DND-41 (cell line): ENCODE data around the gene KRT9.

Source experiments
- CTCF ChIP-seq: IDR thresholded peaks from 2 replicates; pipeline ENCODE4 v1.5.1; 2012; ENCODE audit warnings: borderline replicate concordance, low read length, moderate library complexity, mild to moderate bottlenecking; ENCODE audit not compliant: poor library complexity, severe bottlenecking; ENCODE audit errors: extremely low read depth
- EZH2 ChIP-seq: IDR thresholded peaks from 3 replicates; pipeline ENCODE4 v1.6.1; 2012; ENCODE audit warnings: borderline replicate concordance, low read depth, mild to moderate bottlenecking, moderate library complexity, low read length, inconsistent platforms; ENCODE audit not compliant: severe bottlenecking

GRCh38 chr17:41520821-41521521, 50.9 kb downstream of the KRT9 start:
- TF ChIP-seq CTCF = no peak
- TF ChIP-seq EZH2 = no peak
